Measurements from ENCODE around the gene PLK4.

DNA sequence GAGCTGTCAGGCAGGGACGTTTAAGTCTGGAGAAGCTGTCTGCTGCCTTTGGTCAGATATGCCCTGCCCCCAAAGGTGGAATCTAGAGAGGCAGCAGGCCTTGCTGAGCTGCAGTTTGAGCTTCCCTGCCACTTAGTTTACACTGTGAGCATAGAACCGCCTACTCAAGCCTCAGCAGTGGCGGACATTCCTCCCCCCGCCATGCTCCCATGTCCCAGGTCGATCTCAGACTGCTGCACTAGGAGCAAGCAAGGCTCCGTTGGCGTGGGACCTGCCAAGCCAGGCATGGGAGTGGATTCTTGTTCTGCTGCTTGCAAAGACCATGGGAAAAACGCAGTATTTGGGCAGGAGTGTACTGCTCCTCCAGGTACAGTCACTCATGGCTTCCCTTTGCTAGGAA is 24.3 kb downstream of the PLK4 start:
- TF ChIP-seq CTCF (IDR thresholded peaks at IDR 0.05) (no peak), EZH2 (IDR thresholded peaks at IDR 0.05; ENCODE audit: borderline replicate concordance, insufficient read depth, low read depth, low read length, poor library complexity, severe bottlenecking) (no peak)
